ENCODE data around the gene PTPRU. TPM values are rescaled to one million over a fixed set of nuclear protein-coding genes. Genes with fewer than 3 reads are reported as not detected.

PTPRU gene
- total RNA-seq, 1 experiment from 2014 or later, result 0.72 TPM

- TF ChIP-seq REST (IDR thresholded peaks at IDR 0.05; ENCODE audit: insufficient read depth in 1 of 2, low read depth in 2 of 2, low read length in 1 of 2) (no peak), POLR2AphosphoS5 (IDR thresholded peaks at IDR 0.05; ENCODE audit: low read depth, low read length) (no peak), TCF7L2 (IDR thresholded peaks at IDR 0.05; ENCODE audit: low read depth, low read length) (no peak)
- BruUV-seq (replicated peaks), result no TSS peak
- POLR2A ChIA-PET, result no interaction called here
- Histone ChIP-seq H3K27me3 (ENCODE audit: control insufficient read depth, insufficient read depth, low read length) (no peaks in the 10 kb centered on the region), H3K36me3 (ENCODE audit: control insufficient read depth, insufficient read depth, low read length) (no peaks in the 10 kb centered on the region), H3K4me1 (ENCODE audit: control insufficient read depth, insufficient read depth, low read length) (no peaks in the 10 kb centered on the region), H3K9me3 (ENCODE audit: control insufficient read depth, insufficient read depth, low read depth, low read length) (no peaks in the 10 kb centered on the region), H3K27ac (ENCODE audit: low read length) (no peak overlapping the region), H3K4me3 (ENCODE audit: low read depth in 2 of 2, low read length in 2 of 2) (no peak overlapping the region)
- in situ Hi-C loops (cut with HindIII; ENCODE audit: low pct_unique_long_range_greater_than_20kb, low sequenced_read_pairs), result no loop called here
- no peak for ATAC-seq
- intact Hi-C loops (cut with micrococcal nuclease; ENCODE audit: unreplicated experiment), result no loop called here
- CTCF ChIA-PET, result no interaction called here
- DNase-seq (ENCODE audit: low read depth, low spot score), result no peak
Measured at GRCh38 chr1:29217633-29218032, 18.7 kb upstream of the PTPRU start.

- no peak overlapping the region for H3K4me3 ChIP-seq (ENCODE audit: low read depth in 2 of 2, low read length in 2 of 2)
- ChIA-PET POLR2A (interaction anchor here (0.6 kb wide), 1 partner anchor 660 kb away, joined by 3 read pairs; no protein-coding TSS in a partner anchor), CTCF (no interaction called here)
- no TSS peak for BruUV-seq (replicated peaks)
- H3K4me1 ChIP-seq (ENCODE audit: control insufficient read depth, insufficient read depth, low read length), result no peaks in the 10 kb centered on the region
- no peaks in the 10 kb centered on the region for H3K9me3 ChIP-seq (ENCODE audit: control insufficient read depth, insufficient read depth, low read depth, low read length)
- no peak overlapping the region for H3K27ac ChIP-seq (ENCODE audit: low read length)
- ATAC-seq (no peak), DNase-seq (ENCODE audit: low read depth, low spot score) (no peak)
- no peak for TF ChIP-seq TCF7L2 (IDR thresholded peaks at IDR 0.05; ENCODE audit: low read depth, low read length)
- TF ChIP-seq REST (IDR thresholded peaks at IDR 0.05; ENCODE audit: insufficient read depth in 1 of 2, low read depth in 2 of 2, low read length in 1 of 2), result no peak
- TF ChIP-seq CTCF (IDR thresholded peaks at IDR 0.05), result no peak
- no peak for TF ChIP-seq POLR2AphosphoS5 (IDR thresholded peaks at IDR 0.05; ENCODE audit: low read depth, low read length)
- no peak for TF ChIP-seq SIN3A (IDR thresholded peaks at IDR 0.05; ENCODE audit: borderline replicate concordance, insufficient read depth, low read depth, low read length)
- in situ Hi-C loops (cut with HindIII; ENCODE audit: low pct_unique_long_range_greater_than_20kb, low sequenced_read_pairs) (no loop called here), intact Hi-C loops (cut with micrococcal nuclease; ENCODE audit: unreplicated experiment) (no loop called here)
- H3K36me3 ChIP-seq (ENCODE audit: control insufficient read depth, insufficient read depth, low read length), result no peaks in the 10 kb centered on the region
- H3K27me3 ChIP-seq (ENCODE audit: control insufficient read depth, insufficient read depth, low read length), result no peaks in the 10 kb centered on the region
Measured at GRCh38 chr1:29218223-29218622, 18.1 kb upstream of the PTPRU start.
